Activated CD8-positive, alpha-beta memory T cell treated with anti-CD3 and anti-CD28 coated beads, Interleukin-2, amount 50 U/mL, for 1 hour (primary cell): Measurements from ENCODE around the gene RNF121.

Experiments
- DNase-seq: peaks from one replicate; pipeline ENCODE4 v3.0.0-alpha.2; 2020; ENCODE audit errors: extremely low read depth

Gene RNF121

GRCh38 chr11:71934213-71934612, 5.4 kb downstream of the RNF121 start:
- DNase-seq: no peak

GRCh38 chr11:71935338-71935925, 6.6 kb downstream of the RNF121 start:
- no peak for DNase-seq

GRCh38 chr11:71936825-71937224, 8.0 kb downstream of the RNF121 start:
- DNase-seq: no peak

GRCh38 chr11:71937826-71938225, 9.0 kb downstream of the RNF121 start:
- DNase-seq: no peak

GRCh38 chr11:71940561-71941219, 11.8 kb downstream of the RNF121 start:
- no peak for DNase-seq

GRCh38 chr11:71946144-71946571, 17.3 kb downstream of the RNF121 start:
- no peak for DNase-seq

- no peak for DNase-seq
Observed at GRCh38 chr11:71947498-71947897, 18.7 kb downstream of the RNF121 start.

GRCh38 chr11:71948314-71949027, 19.6 kb downstream of the RNF121 start:
- no peak for DNase-seq

- no peak for DNase-seq
Observed at GRCh38 chr11:71949034-71949433, 20.2 kb downstream of the RNF121 start.

- no peak for DNase-seq
Observed at GRCh38 chr11:71951741-71952310, 23.0 kb downstream of the RNF121 start.

- no peak for DNase-seq
Observed at GRCh38 chr11:71955898-71956456, 27.1 kb downstream of the RNF121 start.

- no peak for DNase-seq
Observed at GRCh38 chr11:71962428-71963038, 33.7 kb downstream of the RNF121 start.

- no peak for DNase-seq
Observed at GRCh38 chr11:71963468-71963867, 34.6 kb downstream of the RNF121 start.

GRCh38 chr11:71964641-71965040, 35.8 kb downstream of the RNF121 start:
- DNase-seq: no peak

- no peak for DNase-seq
Observed at GRCh38 chr11:71971680-71972079, 42.8 kb downstream of the RNF121 start.

GRCh38 chr11:71976551-71976950, 47.7 kb downstream of the RNF121 start:
- DNase-seq: no peak

- no peak for DNase-seq
Observed at GRCh38 chr11:71977090-71977489, 48.2 kb downstream of the RNF121 start.

- no peak for DNase-seq
Observed at GRCh38 chr11:71977743-71978418, 49.0 kb downstream of the RNF121 start.

GRCh38 chr11:71979094-71979493, 50.2 kb downstream of the RNF121 start:
- DNase-seq: no peak

- no peak for DNase-seq
Observed at GRCh38 chr11:71979602-71980001, 50.8 kb downstream of the RNF121 start.

GRCh38 chr11:71986131-71986530, 57.3 kb downstream of the RNF121 start:
- no peak for DNase-seq
